IgD-negative memory B cell (primary cell): ENCODE data around the gene ZNF335. TPM values are rescaled to one million over a fixed set of nuclear protein-coding genes. Genes with fewer than 3 reads are reported as not detected.

Experiments used
- H3K27ac Mint-ChIP-seq, 3 donors: one replicate each; pipeline ENCODE4 v1.8.0; 2020 to 2022; ENCODE audit warnings: mild to moderate bottlenecking in 3 of 3, mixed read lengths in 3 of 3, moderate library complexity in 1 of 3
- H3K27me3 Mint-ChIP-seq: one replicate; pipeline ENCODE4 v1.8.0; 2021; ENCODE audit warnings: mixed read lengths
- H3K36me3 Mint-ChIP-seq: one replicate; pipeline ENCODE4 v1.8.0; 2020; ENCODE audit warnings: mild to moderate bottlenecking, mixed read lengths
- H3K4me1 Mint-ChIP-seq, 3 donors: one replicate each; pipeline ENCODE4 v1.8.0; 2020 to 2022; ENCODE audit warnings: mixed read lengths in 3 of 3, mild to moderate bottlenecking in 1 of 3
- H3K4me3 Mint-ChIP-seq, 4 donors: one replicate each; pipeline ENCODE4 v1.8.0; 2020 to 2022; ENCODE audit warnings: mild to moderate bottlenecking in 4 of 4, mixed read lengths in 4 of 4, moderate library complexity in 3 of 4
- H3K9me3 Mint-ChIP-seq, 3 donors: one replicate each; pipeline ENCODE4 v1.8.0; 2020 to 2021; ENCODE audit warnings: mixed read lengths in 3 of 3, mild to moderate bottlenecking in 1 of 3
- polyA plus RNA-seq: library from polyadenylated mRNA; unstranded; fragments of 300-500 nt; fragmentation: Illumina TruSeq; gene quantifications from one replicate; pipeline ENCODE4 v1.2.3, GENCODE V29; 2021

Gene ZNF335, protein sequence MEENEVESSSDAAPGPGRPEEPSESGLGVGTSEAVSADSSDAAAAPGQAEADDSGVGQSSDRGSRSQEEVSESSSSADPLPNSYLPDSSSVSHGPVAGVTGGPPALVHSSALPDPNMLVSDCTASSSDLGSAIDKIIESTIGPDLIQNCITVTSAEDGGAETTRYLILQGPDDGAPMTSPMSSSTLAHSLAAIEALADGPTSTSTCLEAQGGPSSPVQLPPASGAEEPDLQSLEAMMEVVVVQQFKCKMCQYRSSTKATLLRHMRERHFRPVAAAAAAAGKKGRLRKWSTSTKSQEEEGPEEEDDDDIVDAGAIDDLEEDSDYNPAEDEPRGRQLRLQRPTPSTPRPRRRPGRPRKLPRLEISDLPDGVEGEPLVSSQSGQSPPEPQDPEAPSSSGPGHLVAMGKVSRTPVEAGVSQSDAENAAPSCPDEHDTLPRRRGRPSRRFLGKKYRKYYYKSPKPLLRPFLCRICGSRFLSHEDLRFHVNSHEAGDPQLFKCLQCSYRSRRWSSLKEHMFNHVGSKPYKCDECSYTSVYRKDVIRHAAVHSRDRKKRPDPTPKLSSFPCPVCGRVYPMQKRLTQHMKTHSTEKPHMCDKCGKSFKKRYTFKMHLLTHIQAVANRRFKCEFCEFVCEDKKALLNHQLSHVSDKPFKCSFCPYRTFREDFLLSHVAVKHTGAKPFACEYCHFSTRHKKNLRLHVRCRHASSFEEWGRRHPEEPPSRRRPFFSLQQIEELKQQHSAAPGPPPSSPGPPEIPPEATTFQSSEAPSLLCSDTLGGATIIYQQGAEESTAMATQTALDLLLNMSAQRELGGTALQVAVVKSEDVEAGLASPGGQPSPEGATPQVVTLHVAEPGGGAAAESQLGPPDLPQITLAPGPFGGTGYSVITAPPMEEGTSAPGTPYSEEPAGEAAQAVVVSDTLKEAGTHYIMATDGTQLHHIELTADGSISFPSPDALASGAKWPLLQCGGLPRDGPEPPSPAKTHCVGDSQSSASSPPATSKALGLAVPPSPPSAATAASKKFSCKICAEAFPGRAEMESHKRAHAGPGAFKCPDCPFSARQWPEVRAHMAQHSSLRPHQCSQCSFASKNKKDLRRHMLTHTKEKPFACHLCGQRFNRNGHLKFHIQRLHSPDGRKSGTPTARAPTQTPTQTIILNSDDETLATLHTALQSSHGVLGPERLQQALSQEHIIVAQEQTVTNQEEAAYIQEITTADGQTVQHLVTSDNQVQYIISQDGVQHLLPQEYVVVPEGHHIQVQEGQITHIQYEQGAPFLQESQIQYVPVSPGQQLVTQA (N-terminal part only)
- polyA plus RNA-seq, result 15.1 TPM

DNA sequence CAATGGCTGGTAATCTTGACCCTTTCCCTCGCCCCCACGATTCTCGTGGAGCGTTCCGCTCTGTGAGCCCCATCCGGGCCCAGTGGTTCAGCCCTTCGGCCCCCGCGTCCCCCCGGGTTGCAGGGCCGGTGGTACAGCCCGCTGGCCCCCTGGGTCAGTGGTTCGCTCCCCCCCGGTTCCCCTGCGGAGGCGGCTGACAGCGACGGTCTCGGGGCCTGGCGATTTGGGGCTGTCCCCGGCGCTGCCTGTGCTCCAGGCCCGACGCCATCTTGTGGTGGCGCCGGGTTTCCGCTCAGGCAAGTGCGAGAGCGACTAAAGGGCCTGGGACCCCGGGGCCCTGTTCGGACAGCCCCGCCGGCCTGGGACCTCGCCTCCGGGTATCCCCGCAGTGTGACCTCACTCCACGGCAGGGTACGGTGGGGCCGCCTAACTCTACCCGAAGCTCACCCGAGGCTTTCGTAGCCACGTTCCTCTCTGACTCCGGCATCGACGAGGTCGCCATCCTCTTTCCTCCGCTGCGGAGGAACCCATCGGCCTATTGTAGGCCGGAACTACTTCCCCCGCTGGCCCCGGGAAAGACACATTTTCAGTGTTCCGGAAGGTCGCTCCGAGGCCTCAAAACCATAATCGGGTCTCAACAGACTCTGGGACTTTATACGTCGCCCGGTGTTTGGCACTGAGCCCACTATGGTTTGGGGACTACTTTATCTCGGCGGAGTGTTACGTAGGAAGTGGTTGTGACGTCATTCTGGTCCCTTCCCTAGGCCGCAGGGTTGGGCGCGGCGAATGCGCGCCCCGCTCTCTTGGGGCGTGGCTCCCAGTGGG lies at the start of gene ZNF335:
Gene ZNF335 (minus strand): TSS at position 529 of the 825 bp plus-strand sequence. CDS start 793 bp downstream, outside the sequence.
- Mint-ChIP-seq H3K4me3 (peak within 1 kb of the TSS; percentile 94 to 98 (median 96)), H3K4me1 (peaks cover 16 to 23% (median 18%) of the 10 kb centered on the region in 3 donors), H3K36me3 (peaks cover 3% of the 10 kb centered on the region), H3K27me3 (peaks cover 3% of the 10 kb centered on the region), H3K9me3 (no peaks in the 10 kb centered on the region), H3K27ac (peak within 1 kb of the TSS; percentile 100)

DNA sequence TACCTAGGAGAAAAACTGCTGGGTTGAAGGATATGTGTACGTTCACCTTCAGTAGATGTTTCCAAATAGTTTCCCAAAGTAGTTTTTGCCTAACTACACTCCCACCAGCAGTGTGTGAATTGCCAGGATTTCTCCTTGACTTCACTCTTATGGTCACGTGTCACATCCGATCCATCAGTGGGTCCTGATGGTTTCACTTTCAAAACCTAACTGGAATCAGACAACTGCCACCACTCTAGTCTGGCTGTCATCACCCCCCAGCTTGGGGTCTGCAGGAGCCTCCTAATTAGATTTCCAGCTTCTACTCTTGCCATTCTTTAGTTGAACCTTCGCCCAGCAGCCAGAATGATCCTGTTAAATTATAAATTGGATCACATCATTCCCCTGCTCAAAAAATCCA lies 48.6 kb upstream of the ZNF335 start:
- Mint-ChIP-seq H3K27me3 (peaks cover 34% of the 10 kb centered on the region), H3K36me3 (no peaks in the 10 kb centered on the region), H3K4me1 (peaks cover 8 to 11% (median 11%) of the 10 kb centered on the region in 3 donors), H3K9me3 (no peaks in the 10 kb centered on the region), H3K4me3 (peak overlapping the region in 3 of 4 donors; percentile 6 to 91 (median 36)), H3K27ac (peak overlapping the region in 1 of 3 donors; percentile 8)

DNA sequence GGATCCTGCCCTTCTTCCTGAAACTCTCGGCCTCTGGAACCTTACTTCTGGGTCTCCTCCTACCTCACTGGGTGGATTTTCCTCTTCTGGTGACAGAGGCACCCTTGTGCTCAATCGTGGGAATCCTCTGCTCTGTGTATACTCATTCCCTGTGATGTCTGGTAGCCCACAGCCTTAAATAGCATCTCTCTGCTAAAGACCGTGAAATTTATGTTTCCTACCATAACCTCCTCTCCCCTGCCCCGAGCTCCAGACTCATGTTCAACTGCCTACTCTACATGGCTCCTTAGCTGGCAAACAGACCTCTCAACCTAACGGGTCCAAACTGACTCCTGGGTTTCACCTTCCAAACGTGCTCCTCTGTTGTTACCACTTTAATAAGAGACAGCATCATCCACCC lies 46.6 kb upstream of the ZNF335 start:
- peaks cover 12 to 22% (median 18%) of the 10 kb centered on the region in 3 donors for H3K4me1 Mint-ChIP-seq
- peaks cover 25% of the 10 kb centered on the region for H3K27me3 Mint-ChIP-seq
- no peak overlapping the region for H3K27ac Mint-ChIP-seq
- no peaks in the 10 kb centered on the region for H3K36me3 Mint-ChIP-seq
- H3K4me3 Mint-ChIP-seq, result no peak overlapping the region
- no peaks in the 10 kb centered on the region for H3K9me3 Mint-ChIP-seq

DNA sequence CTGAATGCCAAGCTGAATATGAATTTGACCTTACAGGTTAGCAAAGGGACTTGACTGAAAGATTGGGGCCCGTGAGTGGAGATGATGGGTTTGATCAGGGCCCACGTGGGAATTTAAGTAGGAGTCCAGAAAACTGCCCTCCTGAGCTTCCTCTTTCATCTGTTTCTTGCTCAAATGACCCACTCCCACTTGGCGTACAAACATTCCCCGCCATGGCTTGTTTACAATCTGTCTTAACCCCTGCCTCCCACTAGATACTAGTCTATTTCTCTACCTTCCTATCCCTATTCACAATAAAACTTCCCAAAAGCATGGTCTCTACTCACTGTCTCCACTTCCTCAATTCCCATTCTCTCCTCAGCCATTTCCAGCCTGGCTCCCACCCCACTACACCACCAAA lies 46.1 kb upstream of the ZNF335 start:
- Mint-ChIP-seq H3K4me1 (peaks cover 11 to 22% (median 18%) of the 10 kb centered on the region in 3 donors), H3K36me3 (no peaks in the 10 kb centered on the region), H3K27me3 (peaks cover 21% of the 10 kb centered on the region), H3K4me3 (no peak overlapping the region), H3K9me3 (no peaks in the 10 kb centered on the region), H3K27ac (no peak overlapping the region)

DNA sequence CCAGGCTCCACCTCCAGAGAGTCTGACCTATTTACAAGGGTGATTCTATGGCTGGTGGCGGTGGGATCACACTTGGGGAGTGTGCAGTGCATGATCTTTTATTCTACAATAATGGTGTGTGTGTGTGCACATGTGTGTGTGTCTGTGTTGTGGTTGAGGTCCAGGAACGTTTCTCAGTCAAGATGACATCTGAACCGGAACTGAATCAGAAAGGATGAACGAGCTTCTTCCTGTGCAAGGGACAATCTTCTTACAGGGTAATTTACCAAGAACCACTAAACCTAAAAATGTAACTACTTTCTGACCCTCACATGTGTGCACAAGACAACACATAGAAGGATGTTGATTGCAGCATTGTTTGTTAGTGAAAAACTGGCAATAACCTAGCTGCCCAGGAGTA lies 45.3 kb upstream of the ZNF335 start:
- Mint-ChIP-seq H3K4me1 (peaks cover 12 to 22% (median 17%) of the 10 kb centered on the region in 3 donors), H3K9me3 (peaks cover 0 to 4% (median 0%) of the 10 kb centered on the region in 3 donors), H3K27ac (no peak overlapping the region), H3K4me3 (peak overlapping the region in 1 of 4 donors; percentile 5), H3K27me3 (peaks cover 26% of the 10 kb centered on the region), H3K36me3 (no peaks in the 10 kb centered on the region)

DNA sequence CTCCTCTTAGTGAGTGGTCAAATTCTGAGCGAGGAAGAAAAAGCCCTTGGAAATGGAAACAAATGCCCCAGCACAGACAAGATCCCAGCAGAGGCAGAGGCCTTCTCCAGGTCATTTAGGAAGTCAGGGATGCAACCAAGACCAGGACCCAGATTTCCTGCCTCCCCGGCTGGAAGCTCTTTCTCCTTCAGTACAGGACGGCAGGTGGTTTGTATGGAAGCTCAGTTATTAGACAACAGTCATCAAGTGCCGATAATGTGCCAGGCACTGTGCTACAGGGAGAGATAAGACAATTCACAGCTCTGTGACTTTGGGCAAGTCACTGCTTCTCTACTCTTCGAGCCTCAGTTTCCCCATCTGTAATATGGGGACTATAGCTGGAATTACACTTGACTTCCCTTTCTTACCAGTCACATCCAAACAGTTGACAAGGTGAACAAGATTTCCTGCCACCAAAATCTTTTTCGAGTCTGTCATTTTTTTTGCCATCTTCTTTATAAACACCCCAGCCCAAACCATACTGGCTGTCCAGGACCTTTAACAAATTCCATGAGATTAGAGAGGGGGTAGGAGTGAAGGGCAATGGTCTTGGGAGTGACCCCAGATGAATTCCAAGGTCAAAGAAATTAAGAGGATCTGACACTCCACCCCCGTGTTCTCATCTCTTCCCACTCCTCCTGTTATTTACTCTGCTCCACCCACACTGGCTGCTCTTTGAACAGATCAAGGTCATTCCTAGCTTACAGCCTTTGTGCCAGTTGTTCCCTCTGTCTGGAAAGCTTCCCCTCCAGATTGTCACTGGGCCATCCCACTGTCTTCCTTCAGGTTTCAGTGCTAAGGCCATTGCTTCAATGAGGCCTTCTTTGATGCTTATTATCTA lies 42.8 kb upstream of the ZNF335 start:
- H3K27me3 Mint-ChIP-seq, result peaks cover 39% of the 10 kb centered on the region
- H3K4me1 Mint-ChIP-seq, result peaks cover 14 to 23% (median 23%) of the 10 kb centered on the region in 3 donors

DNA sequence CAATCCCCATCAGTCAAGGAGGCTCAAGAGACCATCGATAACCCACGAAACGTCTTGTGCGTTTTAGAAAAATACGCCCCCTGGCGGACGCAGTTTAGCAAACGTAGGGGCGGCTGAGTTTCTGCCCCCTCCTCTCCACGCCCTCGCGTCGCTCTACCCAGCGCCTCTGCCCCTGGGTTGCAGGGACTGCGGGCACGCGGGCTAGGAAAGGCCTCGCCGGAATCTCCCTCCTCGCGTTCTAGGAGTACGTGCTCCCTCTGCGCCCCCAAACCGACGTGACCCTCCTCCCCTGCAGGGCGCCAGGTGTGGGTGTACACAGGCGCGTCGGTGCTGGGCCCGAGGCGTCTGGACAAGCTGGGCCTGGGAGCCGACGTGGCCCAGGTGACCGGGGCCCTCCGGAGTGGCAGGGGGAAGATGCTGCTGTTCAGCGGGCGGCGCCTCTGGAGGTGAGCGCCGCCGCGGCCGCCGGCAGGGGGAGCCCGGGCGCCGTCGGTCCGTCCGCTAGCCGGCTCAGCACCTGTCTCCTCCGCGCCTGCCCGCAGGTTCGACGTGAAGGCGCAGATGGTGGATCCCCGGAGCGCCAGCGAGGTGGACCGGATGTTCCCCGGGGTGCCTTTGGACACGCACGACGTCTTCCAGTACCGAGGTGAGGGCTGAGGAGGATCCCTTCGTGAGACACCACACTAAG lies 42.0 kb upstream of the ZNF335 start:
- Mint-ChIP-seq H3K27me3 (peaks cover 47% of the 10 kb centered on the region), H3K4me1 (peaks cover 21 to 26% (median 25%) of the 10 kb centered on the region in 3 donors), H3K27ac (peak overlapping the region; percentile 31 to 88 (median 71)), H3K9me3 (peaks cover 0 to 8% (median 0%) of the 10 kb centered on the region in 3 donors), H3K4me3 (peak overlapping the region; percentile 43 to 87 (median 74)), H3K36me3 (no peaks in the 10 kb centered on the region)

More for the DNA sequence above, 42.8 kb upstream of the ZNF335 start:
- Mint-ChIP-seq H3K36me3 (no peaks in the 10 kb centered on the region), H3K27ac (peak overlapping the region in 2 of 3 donors; percentile 71 to 88), H3K9me3 (peaks cover 0 to 8% (median 0%) of the 10 kb centered on the region in 3 donors), H3K4me3 (peak overlapping the region; percentile 43 to 87 (median 74))

DNA sequence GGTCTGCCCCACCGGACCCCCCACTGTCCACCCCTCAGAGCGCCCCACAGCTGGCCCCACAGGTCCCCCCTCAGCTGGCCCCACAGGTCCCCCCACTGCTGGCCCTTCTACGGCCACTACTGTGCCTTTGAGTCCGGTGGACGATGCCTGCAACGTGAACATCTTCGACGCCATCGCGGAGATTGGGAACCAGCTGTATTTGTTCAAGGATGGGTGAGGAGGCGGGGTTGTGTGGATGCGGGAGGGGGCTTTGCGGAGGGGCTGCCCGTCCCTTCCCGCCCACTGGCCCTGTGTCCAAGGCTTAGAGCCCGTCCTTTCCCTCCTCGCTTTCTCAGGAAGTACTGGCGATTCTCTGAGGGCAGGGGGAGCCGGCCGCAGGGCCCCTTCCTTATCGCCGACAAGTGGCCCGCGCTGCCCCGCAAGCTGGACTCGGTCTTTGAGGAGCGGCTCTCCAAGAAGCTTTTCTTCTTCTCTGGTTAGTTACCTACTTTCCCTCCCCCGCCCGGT lies 41.4 kb upstream of the ZNF335 start:
- H3K4me3 Mint-ChIP-seq, result peak overlapping the region in 2 of 4 donors; percentile 16 to 33
- H3K27ac Mint-ChIP-seq, result peak overlapping the region; percentile 80 to 88 (median 88)
- H3K9me3 Mint-ChIP-seq, result peaks cover 0 to 8% (median 0%) of the 10 kb centered on the region in 3 donors
- H3K27me3 Mint-ChIP-seq, result peaks cover 52% of the 10 kb centered on the region
- no peaks in the 10 kb centered on the region for H3K36me3 Mint-ChIP-seq
- peaks cover 21 to 26% (median 25%) of the 10 kb centered on the region in 3 donors for H3K4me1 Mint-ChIP-seq

DNA sequence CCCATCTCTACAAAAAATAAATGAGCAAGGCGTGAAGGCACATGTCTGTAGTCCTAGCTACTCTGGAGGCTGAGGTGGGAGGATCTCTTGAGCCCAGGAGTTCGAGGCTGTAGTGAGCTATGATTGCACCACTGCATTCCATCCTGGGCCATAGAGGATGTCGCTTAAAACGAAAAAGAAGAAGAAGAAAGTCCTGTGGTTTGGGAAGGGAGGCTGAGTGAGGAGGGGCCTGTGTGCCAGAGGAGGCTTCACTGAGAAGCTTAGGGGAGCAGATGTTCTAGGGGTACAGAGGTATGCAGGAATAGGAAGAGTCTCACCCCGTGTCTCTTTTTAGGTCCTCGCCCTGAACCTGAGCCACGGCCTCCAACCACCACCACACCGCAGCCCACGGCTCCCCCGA lies 40.9 kb upstream of the ZNF335 start:
- H3K9me3 Mint-ChIP-seq, result peaks cover 0 to 8% (median 0%) of the 10 kb centered on the region in 3 donors
- H3K36me3 Mint-ChIP-seq, result no peaks in the 10 kb centered on the region
- H3K27ac Mint-ChIP-seq, result peak overlapping the region; percentile 80 to 88 (median 88)
- peaks cover 57% of the 10 kb centered on the region for H3K27me3 Mint-ChIP-seq
- H3K4me3 Mint-ChIP-seq, result peak overlapping the region in 2 of 4 donors; percentile 50 to 69
- H3K4me1 Mint-ChIP-seq, result peaks cover 23 to 30% (median 30%) of the 10 kb centered on the region in 3 donors

DNA sequence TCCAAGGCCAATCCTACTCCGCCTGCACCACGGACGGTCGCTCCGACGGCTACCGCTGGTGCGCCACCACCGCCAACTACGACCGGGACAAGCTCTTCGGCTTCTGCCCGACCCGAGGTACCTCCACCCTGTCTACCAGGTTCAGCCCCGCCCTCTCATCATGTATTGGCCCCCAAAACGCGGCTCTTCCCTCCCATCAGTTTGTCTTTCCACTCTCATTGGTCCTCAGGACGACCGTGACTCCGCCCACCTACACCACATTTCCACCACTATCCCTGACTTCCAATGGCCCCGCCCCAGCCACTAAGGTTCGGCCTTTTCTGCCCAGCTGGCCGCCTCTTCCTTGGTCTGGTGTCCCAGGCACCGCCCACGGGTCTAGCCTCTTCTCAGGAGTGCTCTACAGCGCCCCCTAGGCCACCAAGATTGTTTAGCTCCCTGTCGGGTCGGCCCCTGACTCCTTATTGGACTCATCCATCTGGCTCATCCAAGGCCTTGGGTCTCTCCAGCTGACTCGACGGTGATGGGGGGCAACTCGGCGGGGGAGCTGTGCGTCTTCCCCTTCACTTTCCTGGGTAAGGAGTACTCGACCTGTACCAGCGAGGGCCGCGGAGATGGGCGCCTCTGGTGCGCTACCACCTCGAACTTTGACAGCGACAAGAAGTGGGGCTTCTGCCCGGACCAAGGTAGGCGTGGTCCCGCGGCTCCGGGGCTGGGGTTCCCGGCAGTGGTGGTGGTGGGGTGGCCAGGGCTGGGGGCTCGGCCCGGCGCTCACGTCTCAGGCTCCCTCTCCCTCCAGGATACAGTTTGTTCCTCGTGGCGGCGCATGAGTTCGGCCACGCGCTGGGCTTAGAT lies 39.9 kb upstream of the ZNF335 start:
- no peaks in the 10 kb centered on the region for H3K36me3 Mint-ChIP-seq
- peaks cover 29 to 34% (median 34%) of the 10 kb centered on the region in 3 donors for H3K4me1 Mint-ChIP-seq
- H3K27ac Mint-ChIP-seq, result peak overlapping the region in 2 of 3 donors; percentile 83 to 96
- H3K4me3 Mint-ChIP-seq, result peak overlapping the region in 2 of 4 donors; percentile 78 to 84
- peaks cover 0 to 8% (median 0%) of the 10 kb centered on the region in 3 donors for H3K9me3 Mint-ChIP-seq
- H3K27me3 Mint-ChIP-seq, result peaks cover 62% of the 10 kb centered on the region
